CD4-positive, alpha-beta memory T cell (primary cell): ENCODE data around the gene C1orf210. TPM values are rescaled to one million over a fixed set of nuclear protein-coding genes. Genes with fewer than 3 reads are reported as not detected.
A peak's percentile ranks its signal among the peaks of the same experiment; 100 is the strongest.

Source experiments
- CTCF ChIA-PET: fragments of 350-600 bp; sonication (Branson Sonifier 250); formaldehyde crosslinking; loops from one replicate; lab custom pipeline; 2021; ENCODE audit warnings: inconsistent platforms; ENCODE audit not compliant: partially characterized antibody; lab: Charles Lee
- POLR2A ChIA-PET: fragments of 350-600 bp; sonication (Branson Sonifier 250); formaldehyde crosslinking; loops from one replicate; lab custom pipeline; 2021; ENCODE audit not compliant: partially characterized antibody; lab: Charles Lee
- DNase-seq, 5 donors: peaks; one replicate each; pipeline versions ENCODE4 v3.0.0 to v3.0.0-alpha.2; 2020 to 2022; ENCODE audit warnings: mixed read lengths in 1 of 5
- H3K27ac ChIP-seq: one replicate; pipeline ENCODE4 v1.7.0; 2013; ENCODE audit warnings: low read depth, low read length
- H3K27me3 ChIP-seq: 2 replicates; pipeline ENCODE4 v1.7.0; 2013; ENCODE audit warnings: mild to moderate bottlenecking, low read length, moderate library complexity; ENCODE audit not compliant: insufficient read depth
- H3K36me3 ChIP-seq: 2 replicates; pipeline ENCODE4 v1.7.0; 2013; ENCODE audit warnings: mild to moderate bottlenecking, low read length, moderate library complexity; ENCODE audit not compliant: insufficient read depth
- H3K4me1 ChIP-seq: 2 replicates; pipeline ENCODE4 v1.7.0; 2013; ENCODE audit warnings: mild to moderate bottlenecking, low read length, moderate library complexity; ENCODE audit not compliant: insufficient read depth
- H3K4me3 ChIP-seq, 2 donors: one replicate each; pipeline ENCODE4 v1.7.0; 2013; ENCODE audit warnings: low read length in 2 of 2, mild to moderate bottlenecking in 1 of 2
- H3K9me3 ChIP-seq, 2 donors: one replicate each; pipeline ENCODE4 v1.7.0; 2013; ENCODE audit warnings: low read length in 2 of 2, control low read depth in 1 of 2; ENCODE audit not compliant: control insufficient read depth in 1 of 2
- H3K27ac Mint-ChIP-seq, 7 donors: one replicate each; pipeline ENCODE4 v1.8.0; 2020 to 2021; ENCODE audit warnings: mixed read lengths in 7 of 7, mild to moderate bottlenecking in 6 of 7, inconsistent platforms in 3 of 7, moderate library complexity in 3 of 7
- H3K27me3 Mint-ChIP-seq, 2 donors: one replicate each; pipeline ENCODE4 v1.8.0; 2020 to 2021; ENCODE audit warnings: mixed read lengths in 2 of 2
- H3K36me3 Mint-ChIP-seq, 2 donors: one replicate each; pipeline ENCODE4 v1.8.0; 2020 to 2021; ENCODE audit warnings: mixed read lengths in 2 of 2, inconsistent platforms in 1 of 2, mild to moderate bottlenecking in 1 of 2
- H3K4me1 Mint-ChIP-seq, 4 donors: one replicate each; pipeline ENCODE4 v1.8.0; 2020 to 2021; ENCODE audit warnings: mixed read lengths in 4 of 4, mild to moderate bottlenecking in 1 of 4
- H3K4me3 Mint-ChIP-seq, 8 donors: one replicate each; pipeline ENCODE4 v1.8.0; 2020 to 2021; ENCODE audit warnings: mixed read lengths in 8 of 8, mild to moderate bottlenecking in 7 of 8, moderate library complexity in 6 of 8, inconsistent platforms in 3 of 8
- H3K9me3 Mint-ChIP-seq, 8 donors: one replicate each; pipeline ENCODE4 v1.8.0; 2020 to 2021; ENCODE audit warnings: mixed read lengths in 8 of 8, mild to moderate bottlenecking in 5 of 8, inconsistent platforms in 3 of 8, moderate library complexity in 1 of 8
- intact Hi-C: fragments of 100-400 bp; cut with micrococcal nuclease; formaldehyde crosslinking; loops from one replicate; pipeline ENCODE4 v1.15.1; 2023
- polyA plus RNA-seq, 2 donors: library from polyadenylated mRNA; unstranded; fragments of 300-500 nt; fragmentation: Illumina TruSeq; gene quantifications; one replicate each; pipeline ENCODE4 v1.2.3, GENCODE V29; 2021
- total RNA-seq, 2 experiments: library from RNA; stranded (reverse); gene quantifications; one replicate each; pipeline ENCODE4 v1.2.3, GENCODE V29; 2021

C1orf210 gene
- total and polyA plus RNA-seq, 4 experiments from 2014 or later: not detected

DNA sequence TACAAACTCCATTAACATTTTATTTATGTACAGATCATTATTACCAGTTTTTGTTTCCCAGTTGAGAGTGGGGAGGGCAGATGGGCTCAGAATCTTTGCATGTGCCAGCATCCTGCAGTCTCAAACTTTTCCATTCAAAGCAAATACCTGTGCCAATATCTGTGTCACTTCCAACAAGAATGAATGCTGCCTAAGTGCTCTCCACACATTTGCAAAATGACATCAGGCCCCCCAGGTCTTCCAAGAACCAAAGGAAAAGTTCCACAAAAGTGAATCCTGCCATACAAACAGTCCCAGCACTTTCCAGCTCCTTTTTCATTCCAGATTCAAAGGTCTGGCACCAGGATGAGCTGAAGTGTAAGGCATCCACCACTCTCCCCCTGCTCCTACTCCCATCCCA is 13.7 kb upstream of the C1orf210 start:
- no peaks in the 10 kb centered on the region for H3K9me3 ChIP-seq
- Mint-ChIP-seq H3K4me1 (peaks cover 10 to 17% (median 14%) of the 10 kb centered on the region in 4 donors), H3K27me3 (no peaks in the 10 kb centered on the region), H3K36me3 (no peaks in the 10 kb centered on the region), H3K4me3 (no peak overlapping the region), H3K27ac (peak overlapping the region in 1 of 7 donors; percentile 51), H3K9me3 (no peaks in the 10 kb centered on the region)
- H3K27me3 ChIP-seq: no peaks in the 10 kb centered on the region
- CTCF ChIA-PET: no interaction called here
- no peak overlapping the region for H3K27ac ChIP-seq
- POLR2A ChIA-PET: no interaction called here
- no peaks in the 10 kb centered on the region for H3K36me3 ChIP-seq
- intact Hi-C loops: no loop called here
- H3K4me3 ChIP-seq: no peak overlapping the region
- peaks cover 15% of the 10 kb centered on the region for H3K4me1 ChIP-seq
- DNase-seq: no peak

DNA sequence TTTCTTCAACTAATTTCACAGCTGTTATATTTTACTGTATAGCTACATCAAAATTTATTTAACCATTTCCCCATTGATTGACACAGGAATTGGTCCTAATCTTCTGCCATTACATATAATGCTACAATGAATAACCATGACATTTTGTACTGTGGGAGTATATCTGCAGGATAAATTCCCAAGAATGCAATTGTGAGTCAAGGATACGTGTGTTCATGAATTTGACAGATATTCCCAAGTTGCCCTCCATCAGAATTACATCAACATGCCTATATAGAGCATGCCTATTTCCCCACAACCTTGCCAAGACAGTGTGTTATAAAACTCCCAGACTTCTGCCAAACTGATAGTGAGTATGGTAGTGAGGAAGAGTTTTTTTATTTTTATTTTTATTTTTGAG is 12.7 kb upstream of the C1orf210 start:
- Mint-ChIP-seq H3K4me3 (no peak overlapping the region), H3K27me3 (no peaks in the 10 kb centered on the region), H3K36me3 (no peaks in the 10 kb centered on the region), H3K9me3 (no peaks in the 10 kb centered on the region), H3K4me1 (peaks cover 10 to 17% (median 14%) of the 10 kb centered on the region in 4 donors), H3K27ac (no peak overlapping the region)
- Histone ChIP-seq H3K4me3 (no peak overlapping the region), H3K27ac (no peak overlapping the region), H3K9me3 (no peaks in the 10 kb centered on the region), H3K36me3 (no peaks in the 10 kb centered on the region), H3K4me1 (peaks cover 15% of the 10 kb centered on the region), H3K27me3 (no peaks in the 10 kb centered on the region)
- no peak for DNase-seq
- ChIA-PET CTCF (no interaction called here), POLR2A (no interaction called here)
- intact Hi-C loops: no loop called here

DNA sequence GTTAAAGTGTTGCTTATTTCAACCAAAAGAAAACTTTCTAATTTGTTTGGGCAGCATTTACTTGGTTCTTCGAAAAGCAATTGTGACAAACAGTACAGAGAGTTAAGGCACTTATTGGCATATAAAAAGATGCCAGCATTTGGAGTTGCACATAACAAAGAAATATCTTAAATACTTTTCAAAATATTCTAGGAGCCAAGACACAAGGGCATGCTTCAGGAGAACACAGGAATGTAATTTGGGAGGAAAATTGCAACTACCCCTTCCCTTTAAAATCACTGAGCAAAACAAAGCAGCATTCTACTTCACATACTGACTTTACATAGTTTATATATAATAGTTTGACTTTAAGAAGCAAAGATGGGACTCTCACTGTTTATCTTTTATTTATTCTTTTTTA is 10.8 kb upstream of the C1orf210 start:
- Histone ChIP-seq H3K27me3 (no peaks in the 10 kb centered on the region), H3K36me3 (no peaks in the 10 kb centered on the region), H3K9me3 (no peaks in the 10 kb centered on the region), H3K4me3 (no peak overlapping the region), H3K27ac (no peak overlapping the region), H3K4me1 (peaks cover 15% of the 10 kb centered on the region)
- Mint-ChIP-seq H3K27me3 (no peaks in the 10 kb centered on the region), H3K36me3 (no peaks in the 10 kb centered on the region), H3K27ac (peak overlapping the region; percentile 27 to 94 (median 90)), H3K9me3 (no peaks in the 10 kb centered on the region), H3K4me3 (peak overlapping the region in 2 of 8 donors; percentile 15 to 76), H3K4me1 (peaks cover 10 to 17% (median 14%) of the 10 kb centered on the region in 4 donors)
- intact Hi-C loops: no loop called here
- DNase-seq: no peak
- ChIA-PET POLR2A (no interaction called here), CTCF (interaction anchor here (1.7 kb wide), 1 partner anchor 69 kb away, joined by 5 read pairs; no protein-coding TSS in a partner anchor)

DNA sequence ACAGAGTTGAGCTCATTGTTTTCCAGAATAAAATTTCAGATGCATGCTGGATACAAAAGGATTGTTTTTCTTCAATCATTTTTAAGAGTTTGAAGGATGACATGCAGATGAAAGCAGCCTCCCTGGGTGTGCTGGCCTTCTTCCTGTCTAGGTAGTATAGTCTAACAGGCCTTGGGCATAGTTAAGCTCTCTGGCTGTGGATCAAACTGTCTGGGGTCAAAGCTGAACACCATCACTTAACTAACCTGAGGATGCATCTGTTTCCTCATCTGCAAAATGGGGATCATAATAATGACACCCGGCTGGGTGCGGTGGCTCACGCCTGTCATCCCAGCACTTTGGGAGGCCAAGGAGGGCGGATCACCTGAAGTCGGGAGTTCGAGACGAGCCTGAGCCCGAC is 9.4 kb upstream of the C1orf210 start:
- Mint-ChIP-seq H3K36me3 (no peaks in the 10 kb centered on the region), H3K4me1 (peaks cover 10 to 17% (median 14%) of the 10 kb centered on the region in 4 donors), H3K27ac (peak overlapping the region in 6 of 7 donors; percentile 48 to 78 (median 56)), H3K27me3 (no peaks in the 10 kb centered on the region), H3K4me3 (no peak overlapping the region), H3K9me3 (no peaks in the 10 kb centered on the region)
- CTCF ChIA-PET: interaction anchor here (1.7 kb wide), 1 partner anchor 68 kb away, joined by 5 read pairs; no protein-coding TSS in a partner anchor
- POLR2A ChIA-PET: interaction anchor here (1.2 kb wide), 1 partner anchor 71 kb away, joined by 3 read pairs; no protein-coding TSS in a partner anchor
- H3K27me3 ChIP-seq: no peaks in the 10 kb centered on the region
- no peaks in the 10 kb centered on the region for H3K36me3 ChIP-seq
- H3K9me3 ChIP-seq: no peaks in the 10 kb centered on the region
- peaks cover 15% of the 10 kb centered on the region for H3K4me1 ChIP-seq
- H3K27ac ChIP-seq: no peak overlapping the region
- intact Hi-C loops: no loop called here
- no peak overlapping the region for H3K4me3 ChIP-seq
- no peak for DNase-seq

DNA sequence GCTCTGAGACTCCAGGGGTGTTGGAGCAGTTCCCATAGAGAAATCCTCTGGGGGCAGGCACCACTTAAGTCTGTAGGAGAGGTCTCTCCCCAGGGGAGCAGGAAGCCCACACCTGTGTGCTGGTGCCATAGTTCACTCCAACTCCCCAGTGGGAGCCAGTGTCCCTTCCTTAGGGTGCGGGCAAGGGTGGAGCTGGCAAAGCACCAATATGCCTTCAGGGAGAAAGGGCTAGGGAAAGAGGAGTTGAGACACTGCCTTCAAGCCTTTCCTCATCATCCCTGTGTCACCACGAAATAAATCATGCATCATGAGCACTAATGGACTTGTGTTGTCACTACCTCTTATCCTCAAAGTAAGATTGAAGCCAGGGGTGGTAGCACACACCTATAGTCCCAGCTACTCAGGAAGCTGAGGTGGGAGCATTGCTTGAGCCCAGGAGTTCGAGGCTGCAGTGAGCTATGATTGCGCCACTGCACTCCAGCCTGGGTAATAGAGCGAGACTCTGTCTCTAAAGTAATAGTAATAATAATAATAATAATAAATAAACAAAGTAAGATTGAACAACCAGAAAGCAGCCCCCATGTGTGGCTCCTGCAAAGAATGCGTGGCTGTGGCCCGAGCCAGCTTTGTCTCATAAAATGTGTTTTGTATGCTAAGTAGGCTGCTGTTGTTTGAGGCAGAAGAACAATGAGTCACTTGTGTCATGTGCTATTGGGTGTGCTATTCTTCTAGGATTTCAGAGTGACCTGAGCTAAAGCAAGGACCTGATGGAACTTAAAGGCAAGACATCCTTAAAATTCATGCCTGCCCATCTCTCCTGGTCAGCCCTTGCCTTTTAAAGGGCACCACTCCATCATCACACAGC is 8.7 kb upstream of the C1orf210 start:
- Histone ChIP-seq H3K27ac (no peak overlapping the region), H3K9me3 (no peaks in the 10 kb centered on the region), H3K4me1 (peaks cover 15% of the 10 kb centered on the region), H3K4me3 (no peak overlapping the region), H3K27me3 (no peaks in the 10 kb centered on the region), H3K36me3 (no peaks in the 10 kb centered on the region)
- H3K4me3 Mint-ChIP-seq: no peak overlapping the region
- H3K9me3 Mint-ChIP-seq: no peaks in the 10 kb centered on the region
- H3K27me3 Mint-ChIP-seq: no peaks in the 10 kb centered on the region
- CTCF ChIA-PET: interaction anchor here (1.0 to 1.7 kb wide), 3 partner anchors 67 to 120 kb away, joined by 3 to 5 read pairs (median 3); no protein-coding TSS in a partner anchor
- no peak for DNase-seq
- intact Hi-C loops: no loop called here
- POLR2A ChIA-PET: interaction anchor here (1.2 kb wide), 1 partner anchor 70 kb away, joined by 3 read pairs; no protein-coding TSS in a partner anchor
- H3K27ac Mint-ChIP-seq: peak overlapping the region in 1 of 7 donors; percentile 59
- no peaks in the 10 kb centered on the region for H3K36me3 Mint-ChIP-seq
- peaks cover 10 to 17% (median 14%) of the 10 kb centered on the region in 4 donors for H3K4me1 Mint-ChIP-seq

DNA sequence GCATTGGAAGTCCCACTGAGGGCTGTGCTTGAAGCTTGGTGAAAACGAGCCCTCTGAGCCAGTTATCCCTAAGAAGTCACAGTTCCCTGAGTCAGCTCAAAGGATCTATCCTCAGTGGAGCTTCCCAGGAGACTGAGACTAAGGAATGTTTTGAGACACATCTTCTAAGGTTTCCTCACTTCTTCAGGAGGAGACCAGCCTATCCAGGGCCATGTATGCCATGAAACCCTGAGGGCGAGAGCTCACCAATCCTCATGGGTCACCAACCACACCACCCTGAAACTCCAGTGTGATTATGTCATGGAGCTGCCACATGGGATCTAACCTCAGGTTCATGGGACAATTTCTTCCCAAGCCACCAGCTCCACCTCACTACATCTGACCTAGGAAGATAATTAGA is 7.8 kb upstream of the C1orf210 start:
- peaks cover 15% of the 10 kb centered on the region for H3K4me1 ChIP-seq
- H3K9me3 ChIP-seq: no peaks in the 10 kb centered on the region
- ChIA-PET POLR2A (no interaction called here), CTCF (interaction anchor here (1.0 to 1.1 kb wide), 2 partner anchors 66 to 121 kb away, joined by 3 read pairs; no protein-coding TSS in a partner anchor)
- Mint-ChIP-seq H3K27me3 (no peaks in the 10 kb centered on the region), H3K4me1 (peaks cover 10 to 17% (median 14%) of the 10 kb centered on the region in 4 donors), H3K9me3 (no peaks in the 10 kb centered on the region), H3K36me3 (no peaks in the 10 kb centered on the region), H3K27ac (peak overlapping the region in 3 of 7 donors; percentile 43 to 64 (median 47)), H3K4me3 (no peak overlapping the region)
- no peak overlapping the region for H3K27ac ChIP-seq
- H3K4me3 ChIP-seq: no peak overlapping the region
- no peaks in the 10 kb centered on the region for H3K36me3 ChIP-seq
- H3K27me3 ChIP-seq: no peaks in the 10 kb centered on the region
- intact Hi-C loops: no loop called here
- DNase-seq: no peak

DNA sequence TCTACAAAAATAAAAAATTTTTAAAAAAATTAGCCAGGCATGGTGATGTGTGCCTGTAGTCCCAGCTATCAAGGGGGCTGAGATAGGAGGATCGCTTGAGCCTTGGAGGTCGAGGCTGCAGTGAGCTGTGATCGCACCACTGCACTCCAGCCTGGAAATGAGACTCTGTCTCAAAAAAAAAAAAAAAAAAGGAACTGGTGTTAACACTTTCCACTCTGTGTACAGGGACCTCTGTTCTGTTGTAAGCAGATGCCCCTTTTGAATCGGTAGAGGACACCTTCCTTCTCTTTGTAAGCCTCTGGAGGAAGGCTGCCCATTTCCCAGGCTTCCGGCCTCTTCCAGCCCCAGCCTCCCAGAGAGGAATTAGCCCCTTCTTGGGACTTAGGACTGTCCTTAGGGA is 7.3 kb upstream of the C1orf210 start:
- peaks cover 10 to 17% (median 14%) of the 10 kb centered on the region in 4 donors for H3K4me1 Mint-ChIP-seq
- H3K9me3 Mint-ChIP-seq: no peaks in the 10 kb centered on the region
- intact Hi-C loops: no loop called here
- CTCF ChIA-PET: interaction anchor here (0.7 to 1.1 kb wide), 2 partner anchors 24 to 66 kb away, joined by 3 read pairs; no protein-coding TSS in a partner anchor
- H3K27ac Mint-ChIP-seq: no peak overlapping the region
- Histone ChIP-seq H3K4me1 (peaks cover 15% of the 10 kb centered on the region), H3K9me3 (no peaks in the 10 kb centered on the region), H3K27me3 (no peaks in the 10 kb centered on the region), H3K27ac (no peak overlapping the region), H3K4me3 (no peak overlapping the region), H3K36me3 (no peaks in the 10 kb centered on the region)
- no peak overlapping the region for H3K4me3 Mint-ChIP-seq
- H3K36me3 Mint-ChIP-seq: no peaks in the 10 kb centered on the region
- DNase-seq: no peak
- POLR2A ChIA-PET: no interaction called here
- H3K27me3 Mint-ChIP-seq: no peaks in the 10 kb centered on the region
